NCI-H2081 treated with DMSO at 0.1 percent for 48 hours (cell line): ENCODE measurements around the gene PPP1R1A.

Experiments used
- DNase-seq: peaks from one replicate; lab custom pipeline; 2025; lab: John Stamatoyannopoulos, UW

The PPP1R1A gene

GRCh38 chr12:54603173-54603814 is 14.8 kb upstream of the PPP1R1A start:
- no peak for DNase-seq

GRCh38 chr12:54602661-54603060 is 14.2 kb upstream of the PPP1R1A start:
- no peak for DNase-seq

DNA sequence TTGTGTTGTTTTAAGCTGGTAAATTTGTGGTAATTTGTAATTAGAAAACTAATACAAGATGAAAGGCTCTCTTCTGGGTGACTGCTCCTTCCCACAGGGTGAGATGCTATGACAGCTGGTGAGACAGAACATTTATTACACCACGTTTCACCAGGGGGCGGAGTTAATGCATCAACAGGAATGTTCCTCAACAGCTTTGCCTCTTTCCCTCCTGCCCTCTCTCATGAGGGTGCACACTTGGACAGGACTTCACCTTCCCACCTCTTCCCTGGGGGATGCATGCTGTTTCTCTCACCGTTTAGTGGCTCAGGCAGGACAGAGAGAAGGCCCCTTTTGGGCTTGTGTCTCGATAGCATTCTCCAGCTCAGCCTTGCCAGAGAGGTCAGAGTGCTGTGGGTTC is 13.4 kb upstream of the PPP1R1A start:
- no peak for DNase-seq

DNA sequence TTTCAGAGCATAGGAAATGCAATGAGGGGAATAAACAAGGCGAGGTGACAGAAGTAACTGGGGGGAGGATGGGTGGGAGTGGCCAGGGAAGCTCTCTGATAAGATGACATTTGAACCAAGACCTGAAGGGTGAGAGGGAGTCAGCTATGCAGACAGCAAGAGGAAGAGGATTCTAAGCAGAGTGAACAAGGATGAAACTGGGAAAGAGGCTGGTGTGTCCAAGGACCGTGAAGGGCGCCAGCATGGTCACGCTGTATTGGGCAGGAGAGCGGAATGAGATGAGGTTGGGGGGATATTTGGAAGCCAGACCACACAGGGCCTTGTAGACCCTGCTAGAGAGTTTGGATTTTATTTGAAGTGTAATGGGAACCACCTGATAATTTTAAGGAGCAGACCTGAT is 10.5 kb upstream of the PPP1R1A start:
- no peak for DNase-seq

DNA sequence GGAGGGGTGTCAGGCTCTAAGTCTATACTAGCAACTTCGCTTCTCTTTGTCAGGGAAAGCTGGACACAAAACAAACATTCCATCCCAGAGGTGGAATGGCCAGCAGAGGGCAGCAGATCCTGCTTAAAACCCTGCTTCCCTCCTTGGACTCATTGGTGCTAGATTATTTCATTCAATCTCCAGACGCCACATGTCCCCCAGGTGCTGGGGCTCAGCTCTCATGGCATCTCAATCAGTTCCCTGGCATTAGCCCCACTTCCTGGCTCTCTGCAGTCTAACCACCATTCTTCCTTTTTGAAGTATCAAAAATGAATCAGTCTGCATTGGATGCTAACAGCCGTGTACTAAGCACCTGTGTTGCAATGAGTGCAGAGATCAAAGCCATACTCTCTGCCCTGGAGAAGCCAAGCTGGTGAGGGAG is 8.1 kb upstream of the PPP1R1A start:
- no peak for DNase-seq

DNA sequence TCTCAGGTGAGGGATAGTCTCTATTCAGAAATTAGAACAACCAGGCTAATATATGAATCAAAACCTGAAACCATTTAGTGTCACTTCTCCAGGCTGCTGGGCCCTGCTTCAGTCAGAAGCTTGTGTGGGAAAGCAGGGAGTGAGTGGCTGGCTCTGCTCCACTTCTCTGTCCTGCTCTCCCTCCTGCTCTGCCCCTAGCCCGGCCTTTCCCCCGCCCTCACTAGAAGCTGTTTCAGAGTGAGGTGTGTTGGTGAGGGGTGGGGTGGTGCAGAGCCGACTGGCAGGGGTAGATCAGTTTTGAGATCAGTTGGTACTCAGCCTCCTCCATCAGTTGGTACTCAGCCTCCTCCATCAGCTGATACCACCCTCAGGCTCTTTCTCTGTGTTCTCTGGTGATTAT is 7.0 kb upstream of the PPP1R1A start:
- DNase-seq, result no peak

DNA sequence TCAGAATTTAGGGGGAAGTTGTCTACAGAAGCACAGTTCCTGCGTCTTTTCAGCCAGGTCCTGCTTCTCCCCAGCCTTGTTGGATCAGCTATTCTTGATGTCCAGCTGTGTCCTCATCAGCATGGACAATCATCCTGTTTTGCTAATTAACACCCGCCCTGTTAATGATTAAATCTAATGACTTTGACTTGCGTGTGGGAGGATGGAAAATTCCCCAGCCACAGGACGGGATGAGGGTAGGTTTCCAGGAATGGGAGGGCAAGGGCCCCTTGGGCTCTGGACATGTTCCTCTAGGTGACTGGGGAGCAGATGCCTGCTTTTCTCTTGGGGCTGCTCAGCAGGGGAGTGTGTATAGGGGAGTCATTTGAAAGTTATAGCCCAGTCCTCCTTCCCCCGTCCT is 5.3 kb upstream of the PPP1R1A start:
- DNase-seq, result no peak

GRCh38 chr12:54593135-54593534 is 4.7 kb upstream of the PPP1R1A start:
- no peak for DNase-seq

DNA sequence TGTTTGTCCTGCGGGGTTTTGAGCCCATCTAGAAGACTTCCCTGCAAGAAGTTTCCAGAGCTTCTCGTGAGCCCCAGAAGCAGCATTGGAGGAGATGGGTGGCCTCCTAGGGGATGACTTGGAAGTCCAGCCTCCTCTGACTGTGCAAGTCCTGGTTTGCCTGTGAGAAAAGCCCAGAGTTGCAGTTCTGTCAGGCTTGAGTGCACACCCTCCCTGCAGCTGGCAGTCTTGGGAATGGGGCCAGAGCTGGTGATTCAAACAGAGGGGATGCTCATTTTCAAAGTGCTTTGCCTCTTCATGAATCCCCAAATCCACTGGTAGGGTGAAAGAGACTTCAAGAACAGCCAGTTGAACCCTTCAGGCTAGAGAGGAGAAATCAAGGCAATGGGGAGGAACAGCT is 3.9 kb upstream of the PPP1R1A start:
- no peak for DNase-seq

- no peak for DNase-seq
Measured at GRCh38 chr12:54590978-54591591, 2.6 kb upstream of the PPP1R1A start.

GRCh38 chr12:54589964-54590363 is 1.5 kb upstream of the PPP1R1A start:
- no peak for DNase-seq

DNA sequence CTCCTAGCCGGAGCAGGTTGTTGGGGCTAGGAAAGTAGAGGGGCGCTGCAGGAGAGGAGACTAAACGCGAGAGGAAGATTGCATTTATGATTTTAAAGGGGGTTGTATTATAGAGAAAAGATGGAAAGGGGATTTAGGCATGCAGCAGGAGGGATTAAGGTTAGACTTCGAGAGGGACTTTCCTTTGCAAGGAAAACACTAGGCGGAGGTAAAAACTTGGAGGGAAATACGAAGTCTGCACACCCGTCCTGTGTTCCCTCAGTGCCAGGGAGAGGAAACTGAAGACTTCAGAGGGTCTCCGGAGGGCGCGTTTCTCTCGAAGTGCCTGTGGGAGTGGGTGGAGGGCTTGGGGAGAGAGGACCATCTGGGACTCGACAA is 420 bp upstream of the PPP1R1A start:
- no peak for DNase-seq

DNA sequence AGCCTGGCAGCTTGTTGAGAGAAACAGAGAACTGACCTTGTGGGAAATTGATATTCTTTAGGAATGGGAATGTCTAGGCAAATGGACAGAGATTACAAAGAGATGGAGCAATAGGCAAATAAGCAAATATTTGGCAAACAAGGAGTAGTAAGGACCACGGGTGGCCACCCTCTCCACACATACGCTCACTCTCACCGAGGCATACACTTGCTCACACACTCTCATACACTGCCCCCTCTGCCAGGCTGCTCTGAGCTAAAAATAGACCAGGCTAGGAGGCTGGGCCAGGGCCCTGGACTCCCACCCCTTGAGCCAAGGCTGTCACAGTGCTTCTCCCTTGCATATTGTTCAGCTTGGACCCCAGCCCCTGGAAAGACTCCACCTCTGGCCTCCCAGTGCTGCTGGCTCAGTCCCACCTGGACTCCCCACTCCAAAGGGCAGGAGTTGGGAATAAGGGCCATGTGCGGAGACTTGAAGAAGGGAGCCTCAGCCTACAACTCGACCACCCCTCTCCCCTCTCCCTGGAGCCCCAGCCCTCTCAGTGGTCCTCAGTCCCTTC is 1.1 kb downstream of the PPP1R1A start:
- DNase-seq, result no peak

DNA sequence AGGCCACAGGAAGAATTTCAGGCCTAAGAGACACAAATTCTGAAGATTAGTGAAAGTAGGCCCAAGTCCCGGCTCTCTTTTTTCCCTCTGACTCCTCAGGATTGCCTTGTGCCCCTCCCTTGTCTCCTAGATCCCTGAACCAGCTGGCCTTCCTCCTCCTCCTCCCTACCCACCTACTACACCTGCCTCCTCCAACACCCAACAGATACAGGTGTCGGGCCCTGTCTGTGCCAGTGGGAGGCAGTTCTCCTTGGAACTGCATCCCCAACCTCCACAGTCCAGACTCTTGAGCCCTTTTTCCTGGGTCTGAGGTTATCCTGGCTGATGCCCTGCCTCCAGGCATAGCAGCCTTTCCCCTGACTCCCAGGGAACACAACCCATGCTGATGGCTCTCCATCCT is 1.8 kb downstream of the PPP1R1A start:
- DNase-seq, result no peak

- DNase-seq, result no peak
Measured at GRCh38 chr12:54585243-54585642, 3.2 kb downstream of the PPP1R1A start.

GRCh38 chr12:54584128-54584527 is 4.3 kb downstream of the PPP1R1A start:
- no peak for DNase-seq

DNA sequence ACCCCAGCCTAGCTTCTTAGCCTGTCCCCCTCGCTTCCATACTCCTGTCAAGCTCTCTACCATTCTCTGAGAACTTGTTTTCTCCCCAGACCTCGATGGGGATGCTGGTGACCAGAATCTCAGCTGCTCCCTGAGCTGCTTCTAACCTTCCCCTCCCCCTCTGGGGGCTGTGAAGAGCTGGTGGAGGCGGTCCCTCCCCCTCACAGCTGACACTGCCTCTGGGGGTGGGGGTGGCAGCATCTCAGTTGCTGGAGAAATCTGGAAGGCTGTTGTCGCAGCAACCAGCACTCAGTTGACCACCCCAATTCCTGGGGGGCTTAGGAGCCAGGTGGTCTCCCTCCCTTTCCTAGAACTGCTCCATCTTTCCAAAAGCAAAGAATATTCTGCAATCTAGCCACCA is 4.7 kb downstream of the PPP1R1A start:
- no peak for DNase-seq

- no peak for DNase-seq
Measured at GRCh38 chr12:54581412-54581811, 7.0 kb downstream of the PPP1R1A start.

DNA sequence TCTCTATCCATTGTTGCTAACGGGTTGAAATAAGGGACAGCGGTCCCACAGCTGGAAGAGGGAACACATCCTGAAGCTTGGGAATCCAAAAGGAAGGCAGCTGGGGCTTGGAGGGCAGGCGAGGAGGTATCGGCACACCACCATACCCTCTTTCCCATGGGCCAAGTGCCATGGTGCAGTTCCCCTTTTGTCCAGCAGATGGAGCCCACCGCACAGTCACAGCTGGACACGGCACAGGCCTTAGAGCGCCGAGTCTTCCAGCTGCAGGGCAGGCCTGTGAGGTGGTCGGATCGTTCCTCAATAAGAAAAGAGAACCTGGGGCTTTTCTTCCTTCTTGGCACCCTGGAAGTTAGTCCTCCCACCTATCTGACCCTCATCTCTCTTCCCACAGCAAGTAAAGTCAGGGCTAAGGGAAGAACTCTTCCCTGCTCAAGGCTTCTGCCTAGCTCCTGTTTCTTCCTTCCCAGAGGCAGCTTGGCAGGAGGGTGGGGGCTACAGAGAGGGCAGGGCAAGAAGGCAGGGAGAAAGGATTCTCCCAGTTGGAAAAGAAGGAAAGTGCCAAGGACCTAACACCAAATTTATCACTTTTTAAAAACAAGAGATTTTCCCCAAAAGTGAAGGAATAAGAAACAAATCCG is 8.6 kb downstream of the PPP1R1A start:
- no peak for DNase-seq

- no peak for DNase-seq
Measured at GRCh38 chr12:54579258-54579657, 9.2 kb downstream of the PPP1R1A start.

GRCh38 chr12:54578778-54579177 is 9.7 kb downstream of the PPP1R1A start:
- DNase-seq, result no peak

GRCh38 chr12:54572881-54573280 is 15.6 kb downstream of the PPP1R1A start:
- no peak for DNase-seq
